Immature natural killer cell (primary cell): Measurements from ENCODE around the gene AHCY. TPM values are rescaled to one million over a fixed set of nuclear protein-coding genes. Genes with fewer than 3 reads are reported as not detected.
"Not testable (repeated sequence)": the region's sequence is repeated elsewhere in the genome, so short reads cannot be mapped to it uniquely, and the experiment has no call there.

ENCODE experiments used
- DNase-seq, 3 donors: peaks; one replicate each; pipeline ENCODE4 v3.0.0; 2022; ENCODE audit warnings: mixed read lengths in 1 of 3
- H3K27ac Mint-ChIP-seq, 6 donors: one replicate each; pipeline ENCODE4 v1.8.0; 2020; ENCODE audit warnings: mixed read lengths in 6 of 6, mild to moderate bottlenecking in 5 of 6, inconsistent platforms in 4 of 6, moderate library complexity in 3 of 6
- H3K27me3 Mint-ChIP-seq, 3 donors: one replicate each; pipeline ENCODE4 v1.8.0; 2020 to 2021; ENCODE audit warnings: low read depth in 3 of 3, mild to moderate bottlenecking in 3 of 3, mixed read lengths in 3 of 3, moderate library complexity in 3 of 3, inconsistent platforms in 1 of 3
- H3K36me3 Mint-ChIP-seq, 3 donors: one replicate each; pipeline ENCODE4 v1.8.0; 2020; ENCODE audit warnings: mixed read lengths in 3 of 3, inconsistent platforms in 2 of 3, mild to moderate bottlenecking in 2 of 3
- H3K4me1 Mint-ChIP-seq, 2 donors: one replicate each; pipeline ENCODE4 v1.8.0; 2020; ENCODE audit warnings: inconsistent platforms in 2 of 2, mild to moderate bottlenecking in 2 of 2, mixed read lengths in 2 of 2, moderate library complexity in 1 of 2
- H3K4me3 Mint-ChIP-seq, 5 donors: one replicate each; pipeline ENCODE4 v1.8.0; 2020; ENCODE audit warnings: mild to moderate bottlenecking in 5 of 5, mixed read lengths in 5 of 5, inconsistent platforms in 3 of 5, moderate library complexity in 3 of 5
- H3K9me3 Mint-ChIP-seq, 6 donors: one replicate each; pipeline ENCODE4 v1.8.0; 2020; ENCODE audit warnings: mild to moderate bottlenecking in 6 of 6, mixed read lengths in 6 of 6, inconsistent platforms in 4 of 6, moderate library complexity in 3 of 6
- polyA plus RNA-seq, 3 donors: library from polyadenylated mRNA; unstranded; fragments of 300-500 nt; fragmentation: Illumina TruSeq; gene quantifications; one replicate each; pipeline ENCODE4 v1.2.3, GENCODE V29; 2021

AHCY gene
- polyA plus RNA-seq, 3 donors from 2014 or later: 18.4 to 19.3 (median 18.5) TPM

DNA sequence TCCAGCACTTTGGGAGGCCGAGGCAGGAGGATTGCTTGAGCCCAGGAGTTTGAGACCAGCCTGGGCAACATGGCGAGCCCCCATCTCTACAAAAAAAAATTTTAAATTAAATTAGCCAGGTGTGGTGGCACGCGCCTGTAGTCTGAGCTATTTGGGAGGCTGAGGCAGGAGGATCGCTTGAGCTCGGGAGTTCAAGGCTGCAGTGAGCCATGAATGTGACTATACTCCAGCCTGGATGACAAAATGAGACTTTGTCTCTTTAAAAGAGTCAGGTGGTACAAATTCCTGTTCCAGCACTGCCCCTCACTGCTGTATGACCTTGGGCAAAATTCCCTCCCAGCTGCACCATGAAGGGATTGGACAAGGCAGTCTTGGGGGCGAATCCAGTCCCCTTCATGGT, 28.5 kb downstream of the AHCY start:
- Mint-ChIP-seq H3K4me3 (no peak overlapping the region), H3K27ac (no peak overlapping the region)

DNA sequence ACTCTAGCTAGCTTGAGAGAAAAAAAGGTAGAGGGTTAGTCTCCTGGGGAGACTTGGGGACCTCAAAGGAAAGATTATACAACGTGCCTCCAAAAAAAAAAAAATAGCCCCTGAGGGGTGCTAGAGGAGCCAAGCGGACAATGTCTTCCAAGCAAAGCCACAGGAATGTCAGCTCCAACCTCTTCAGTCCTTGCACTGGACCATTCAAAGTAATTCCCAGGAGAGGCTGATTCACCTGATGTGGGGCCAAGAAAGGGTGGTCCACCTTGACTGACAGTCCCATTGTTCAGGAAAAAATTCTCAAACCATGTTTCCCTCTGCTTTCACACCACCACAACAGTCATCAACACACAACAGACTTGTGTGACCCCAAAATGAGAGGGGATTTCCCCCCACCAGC, 31.2 kb downstream of the AHCY start:
- H3K27ac Mint-ChIP-seq: no peak overlapping the region
- peaks cover 0 to 7% of the 10 kb centered on the region in 2 donors for H3K4me1 Mint-ChIP-seq
- H3K4me3 Mint-ChIP-seq: no peak overlapping the region
- peaks cover 0 to 6% (median 1%) of the 10 kb centered on the region in 3 donors for H3K27me3 Mint-ChIP-seq
- DNase-seq: no peak
- no peaks in the 10 kb centered on the region for H3K9me3 Mint-ChIP-seq
- H3K36me3 Mint-ChIP-seq: peaks cover 0 to 3% (median 0%) of the 10 kb centered on the region in 3 donors

More for the DNA sequence above, 28.5 kb downstream of the AHCY start:
- no peaks in the 10 kb centered on the region for H3K4me1 Mint-ChIP-seq
- no peak for DNase-seq
- H3K9me3 Mint-ChIP-seq: no peaks in the 10 kb centered on the region
- H3K27me3 Mint-ChIP-seq: peaks cover 0 to 3% (median 0%) of the 10 kb centered on the region in 3 donors
- no peaks in the 10 kb centered on the region for H3K36me3 Mint-ChIP-seq

DNA sequence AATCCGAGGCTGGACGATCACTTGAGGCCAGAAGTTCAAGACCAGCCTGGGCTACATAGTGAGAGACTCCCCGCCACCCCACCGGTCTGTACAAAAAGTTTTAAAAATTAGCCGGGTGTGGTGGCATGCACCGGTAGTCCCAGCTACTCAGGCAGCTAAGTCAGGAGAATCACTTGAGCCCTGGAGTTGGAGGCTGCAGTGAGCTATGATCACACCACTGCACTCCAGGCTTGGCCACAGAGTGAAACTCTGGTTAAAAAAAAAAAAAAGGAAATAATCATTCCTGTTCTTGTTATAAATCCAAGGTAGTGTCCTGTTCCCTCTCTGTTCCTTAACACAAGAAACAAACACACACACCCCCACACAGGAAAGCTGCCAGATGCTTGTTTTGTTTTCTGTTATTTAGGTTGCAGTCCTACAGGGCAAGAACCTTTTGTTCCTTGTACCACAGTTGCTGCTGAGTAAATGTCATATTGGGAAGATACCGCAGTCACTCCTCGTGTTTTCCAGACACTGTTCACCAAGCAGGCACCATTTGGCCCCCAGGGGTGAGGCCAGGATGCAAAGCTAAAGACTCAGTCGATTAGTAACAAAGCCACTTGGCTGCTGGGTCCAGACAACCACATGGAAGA, 33.0 kb downstream of the AHCY start:
- no peak overlapping the region for H3K27ac Mint-ChIP-seq
- H3K4me3 Mint-ChIP-seq: peak overlapping the region in 2 of 5 donors; percentile 12 to 20
- H3K9me3 Mint-ChIP-seq: no peaks in the 10 kb centered on the region
- peaks cover 0 to 4% (median 0%) of the 10 kb centered on the region in 3 donors for H3K36me3 Mint-ChIP-seq
- H3K27me3 Mint-ChIP-seq: peaks cover 0 to 6% (median 1%) of the 10 kb centered on the region in 3 donors
- no peak for DNase-seq
- peaks cover 0 to 7% of the 10 kb centered on the region in 2 donors for H3K4me1 Mint-ChIP-seq

GRCh38 chr20:34268851-34269636, 34.1 kb downstream of the AHCY start:
- DNase-seq: peak in 2 of 3 donors; percentile 17 to 21
- peaks cover 0 to 4% (median 0%) of the 10 kb centered on the region in 3 donors for H3K36me3 Mint-ChIP-seq
- H3K4me1 Mint-ChIP-seq: peaks cover 0 to 7% of the 10 kb centered on the region in 2 donors
- H3K27ac Mint-ChIP-seq: no peak overlapping the region
- no peaks in the 10 kb centered on the region for H3K9me3 Mint-ChIP-seq
- peaks cover 0 to 6% (median 1%) of the 10 kb centered on the region in 3 donors for H3K27me3 Mint-ChIP-seq
- peak overlapping the region; percentile 41 to 74 (median 53) for H3K4me3 Mint-ChIP-seq

GRCh38 chr20:34268145-34268544, 35.0 kb downstream of the AHCY start:
- Mint-ChIP-seq H3K27me3 (peaks cover 0 to 6% (median 0%) of the 10 kb centered on the region in 3 donors), H3K27ac (no peak overlapping the region), H3K9me3 (no peaks in the 10 kb centered on the region), H3K4me1 (peaks cover 0 to 7% of the 10 kb centered on the region in 2 donors), H3K4me3 (peak overlapping the region; percentile 42 to 67 (median 56)), H3K36me3 (peaks cover 0 to 4% (median 0%) of the 10 kb centered on the region in 3 donors)
- DNase-seq: no peak

- Mint-ChIP-seq H3K4me1 (peaks cover 8 to 10% of the 10 kb centered on the region in 2 donors), H3K36me3 (peaks cover 0 to 4% (median 0%) of the 10 kb centered on the region in 3 donors), H3K27ac (no peak overlapping the region), H3K9me3 (no peaks in the 10 kb centered on the region), H3K27me3 (peaks cover 0 to 3% (median 2%) of the 10 kb centered on the region in 3 donors), H3K4me3 (no peak overlapping the region)
- DNase-seq: no peak
These were observed 39.0 kb downstream of the AHCY start for GRCh38 chr20:34264141-34264540.

DNA sequence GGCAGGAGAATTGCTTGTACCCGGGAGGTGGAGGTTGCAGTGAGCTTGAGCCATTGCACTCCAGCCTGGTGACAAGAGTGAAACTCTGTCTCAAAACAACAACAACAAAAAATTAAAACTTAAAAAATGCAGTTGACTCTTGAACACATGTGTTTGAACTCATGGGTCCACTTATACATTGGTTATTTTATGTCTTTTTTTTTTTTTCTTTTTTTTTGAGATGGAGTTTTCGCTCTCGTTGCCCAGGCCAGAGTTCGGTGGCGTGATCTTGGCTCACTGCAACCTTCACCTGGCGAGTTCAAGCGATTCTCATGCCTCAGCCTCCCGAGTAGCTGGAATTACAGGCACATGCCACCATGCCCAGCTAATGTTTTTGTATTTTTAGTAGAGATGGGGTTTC, 39.7 kb downstream of the AHCY start:
- not testable (repeated sequence) for DNase-seq, H3K27me3 Mint-ChIP-seq, H3K4me1 Mint-ChIP-seq, H3K9me3 Mint-ChIP-seq, H3K27ac Mint-ChIP-seq, H3K4me3 Mint-ChIP-seq, H3K36me3 Mint-ChIP-seq

DNA sequence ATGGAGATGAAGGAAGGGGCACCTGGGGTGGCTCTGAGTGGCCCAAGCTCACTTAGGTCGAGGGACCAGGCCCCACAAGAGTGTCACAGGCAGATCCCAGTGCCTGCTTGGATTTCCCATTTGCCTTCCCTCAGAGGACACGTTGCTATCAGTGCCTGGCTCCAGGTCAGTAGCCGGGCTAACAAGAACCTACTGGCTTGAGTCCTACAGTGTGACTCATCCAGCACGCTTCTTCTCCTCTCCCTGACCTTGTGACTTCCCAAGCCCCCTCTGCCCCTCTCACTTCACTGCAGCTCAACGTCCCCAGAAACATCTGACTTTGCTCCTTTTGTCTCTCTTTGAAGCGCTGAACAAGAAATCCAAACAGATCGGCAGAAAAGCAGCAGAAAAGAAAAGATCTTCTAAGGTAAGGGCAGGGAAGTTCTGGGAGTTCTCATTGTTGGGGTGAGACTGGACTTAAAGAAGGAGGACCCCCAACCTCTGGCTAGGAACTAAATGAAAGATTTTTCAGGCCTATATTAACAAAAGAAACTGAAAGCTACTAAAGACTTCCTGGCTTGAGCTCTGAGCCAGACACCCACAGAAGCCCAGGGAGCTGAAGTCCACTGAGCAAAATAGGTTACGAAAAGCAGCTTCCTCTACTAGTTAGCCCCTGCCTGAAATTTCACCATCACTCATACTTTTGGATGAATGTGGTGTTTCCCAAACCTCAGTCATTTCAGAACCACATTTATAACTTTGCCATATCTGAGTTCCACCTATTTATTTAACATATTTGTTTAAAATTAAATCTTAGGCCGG, 40.5 kb downstream of the AHCY start:
- Mint-ChIP-seq H3K27ac (peak overlapping the region; percentile 3 to 61 (median 49)), H3K4me3 (no peak overlapping the region), H3K36me3 (peaks cover 0 to 4% (median 0%) of the 10 kb centered on the region in 3 donors), H3K4me1 (peaks cover 6 to 8% of the 10 kb centered on the region in 2 donors), H3K27me3 (peaks cover 0 to 2% (median 0%) of the 10 kb centered on the region in 3 donors), H3K9me3 (no peaks in the 10 kb centered on the region)
- peak in 1 of 3 donors; percentile 6 for DNase-seq

- Mint-ChIP-seq H3K4me1 (peaks cover 6 to 8% of the 10 kb centered on the region in 2 donors), H3K27me3 (peaks cover 0 to 2% (median 0%) of the 10 kb centered on the region in 3 donors), H3K4me3 (no peak overlapping the region), H3K27ac (peak overlapping the region in 1 of 6 donors; percentile 52), H3K36me3 (no peaks in the 10 kb centered on the region), H3K9me3 (no peaks in the 10 kb centered on the region)
- no peak for DNase-seq
These were observed 42.8 kb downstream of the AHCY start for GRCh38 chr20:34260208-34260942.

- Mint-ChIP-seq H3K27me3 (no peaks in the 10 kb centered on the region), H3K36me3 (no peaks in the 10 kb centered on the region), H3K4me3 (no peak overlapping the region), H3K4me1 (no peaks in the 10 kb centered on the region), H3K27ac (no peak overlapping the region), H3K9me3 (no peaks in the 10 kb centered on the region)
- DNase-seq: no peak
These were observed 46.5 kb downstream of the AHCY start for GRCh38 chr20:34256629-34257124.

DNA sequence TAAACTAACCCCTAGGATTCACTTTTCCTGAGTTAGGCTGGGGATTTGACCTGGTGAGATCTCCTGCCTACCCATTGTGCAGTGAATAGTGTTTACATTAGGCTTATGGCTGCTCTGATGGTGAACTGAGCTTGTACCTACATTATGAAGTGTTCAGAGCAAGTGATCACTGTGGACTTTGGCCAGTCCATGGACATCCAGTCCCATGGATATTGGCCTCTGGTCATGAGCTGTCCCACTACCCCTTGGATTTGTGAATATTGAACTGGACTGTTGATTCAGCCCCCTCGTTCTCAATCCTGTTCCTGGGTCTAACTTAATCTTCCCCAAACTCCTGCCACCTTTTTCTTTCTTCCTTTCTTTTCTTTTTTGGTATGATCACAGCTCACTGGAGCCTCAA, 48.2 kb downstream of the AHCY start:
- no peaks in the 10 kb centered on the region for H3K36me3 Mint-ChIP-seq
- no peaks in the 10 kb centered on the region for H3K9me3 Mint-ChIP-seq
- no peak overlapping the region for H3K27ac Mint-ChIP-seq
- no peak for DNase-seq
- no peak overlapping the region for H3K4me3 Mint-ChIP-seq
- H3K4me1 Mint-ChIP-seq: peaks cover 0 to 1% of the 10 kb centered on the region in 2 donors
- no peaks in the 10 kb centered on the region for H3K27me3 Mint-ChIP-seq

DNA sequence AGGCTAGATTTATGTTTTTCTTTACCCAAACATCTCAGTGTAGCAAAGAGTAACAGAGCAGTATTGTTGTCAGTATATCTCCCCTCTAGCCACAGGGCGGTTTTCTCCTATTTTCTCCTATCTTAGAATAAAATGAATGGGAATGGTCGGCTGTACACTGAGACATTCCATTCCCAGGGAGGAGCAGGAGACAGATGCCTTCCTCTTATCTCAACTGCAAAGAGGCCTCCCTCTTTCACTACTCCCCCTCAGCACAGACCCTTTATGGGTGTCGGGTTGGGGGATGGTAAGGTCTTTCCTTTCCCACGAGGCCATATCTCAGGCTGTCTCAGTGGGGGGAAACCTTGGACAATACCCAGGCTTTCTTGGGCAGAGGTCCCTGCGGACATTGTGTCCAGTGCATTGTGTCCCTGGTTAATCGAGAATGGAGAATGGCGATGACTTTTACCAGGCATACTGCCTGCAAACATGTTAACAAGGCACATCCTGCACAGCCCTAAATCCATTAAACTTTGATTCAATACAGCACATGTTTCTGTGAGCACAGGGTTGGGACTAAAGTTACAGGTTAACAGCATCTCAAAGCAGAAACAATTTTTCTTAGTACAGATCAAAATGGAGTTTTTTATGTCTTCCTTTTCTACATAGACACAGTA, 50.6 kb downstream of the AHCY start:
- DNase-seq, H3K27me3 Mint-ChIP-seq, H3K4me3 Mint-ChIP-seq, H3K36me3 Mint-ChIP-seq, H3K9me3 Mint-ChIP-seq, H3K27ac Mint-ChIP-seq: not testable (repeated sequence)
- H3K4me1 Mint-ChIP-seq: peaks cover 10 to 12% of the 10 kb centered on the region in 2 donors
